Measurements from ENCODE around the gene ZIC4.
A peak's percentile ranks its signal among the peaks of the same experiment; 100 is the strongest.

ZIC4 gene

GRCh38 chr3:147423798-147424580 is 17.6 kb upstream of the ZIC4 start:
- H3K36me3 ChIP-seq (ENCODE audit: control insufficient read depth, insufficient read depth, low read length) = no peaks in the 10 kb centered on the region
- peaks cover 36% of the 10 kb centered on the region for H3K4me1 ChIP-seq (ENCODE audit: control insufficient read depth, insufficient read depth, low read length)
- no peaks in the 10 kb centered on the region for H3K9me3 ChIP-seq (ENCODE audit: control insufficient read depth, insufficient read depth, low read length)
- H3K27me3 ChIP-seq (ENCODE audit: control insufficient read depth, insufficient read depth, low read length) = peaks cover 95% of the 10 kb centered on the region
- no peak overlapping the region for H3K27ac ChIP-seq (ENCODE audit: low read depth, low read length)
- H3K4me3 ChIP-seq (ENCODE audit: low read depth, low read length) = peak overlapping the region; percentile 48
- H3K9ac ChIP-seq (ENCODE audit: low read depth, low read length) = no peak overlapping the region

- Histone ChIP-seq H3K9me3 (ENCODE audit: control insufficient read depth, insufficient read depth, low read length) (no peaks in the 10 kb centered on the region), H3K4me3 (ENCODE audit: low read depth, low read length) (peak overlapping the region; percentile 35; the same call in 1 of the 2 replicates), H3K36me3 (ENCODE audit: control insufficient read depth, insufficient read depth, low read length) (no peaks in the 10 kb centered on the region), H3K4me1 (ENCODE audit: control insufficient read depth, insufficient read depth, low read length) (peaks cover 41% of the 10 kb centered on the region), H3K27me3 (ENCODE audit: control insufficient read depth, insufficient read depth, low read length) (peaks cover 99% of the 10 kb centered on the region), H3K27ac (ENCODE audit: low read depth, low read length) (no peak overlapping the region), H3K9ac (ENCODE audit: low read depth, low read length) (no peak overlapping the region)
Observed at GRCh38 chr3:147423537-147423797, 17.1 kb upstream of the ZIC4 start.

- H3K36me3 ChIP-seq (ENCODE audit: control insufficient read depth, insufficient read depth, low read length) = no peaks in the 10 kb centered on the region
- H3K4me3 ChIP-seq (ENCODE audit: low read depth, low read length) = peak overlapping the region; percentile 35
- no peak overlapping the region for H3K27ac ChIP-seq (ENCODE audit: low read depth, low read length)
- H3K9me3 ChIP-seq (ENCODE audit: control insufficient read depth, insufficient read depth, low read length) = no peaks in the 10 kb centered on the region
- H3K9ac ChIP-seq (ENCODE audit: low read depth, low read length) = no peak overlapping the region
- peaks cover 100% of the 10 kb centered on the region for H3K27me3 ChIP-seq (ENCODE audit: control insufficient read depth, insufficient read depth, low read length)
- peaks cover 43% of the 10 kb centered on the region for H3K4me1 ChIP-seq (ENCODE audit: control insufficient read depth, insufficient read depth, low read length)
Observed at GRCh38 chr3:147422601-147423536, 16.5 kb upstream of the ZIC4 start.

DNA sequence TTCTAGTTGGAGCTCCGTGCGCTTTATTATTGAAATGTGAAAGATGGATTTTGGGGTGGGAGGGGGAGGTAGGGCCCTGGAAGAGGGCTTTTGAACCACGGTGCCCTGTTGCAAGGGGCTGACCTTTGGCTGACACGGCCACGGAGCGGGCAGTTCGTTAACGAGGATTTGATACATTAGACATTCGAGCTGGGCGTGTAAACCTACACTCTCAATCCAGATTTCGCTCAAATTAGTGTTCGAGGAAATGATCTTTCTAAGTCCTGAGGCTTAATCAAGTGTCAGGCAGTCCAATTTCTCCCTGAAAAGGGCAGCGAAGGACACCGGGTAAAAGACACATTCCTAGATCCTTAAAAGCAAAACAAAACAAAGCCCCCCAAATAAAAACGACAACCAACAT is 15.9 kb upstream of the ZIC4 start:
- Histone ChIP-seq H3K27me3 (ENCODE audit: control insufficient read depth, insufficient read depth, low read length) (peaks cover 100% of the 10 kb centered on the region), H3K9ac (ENCODE audit: low read depth, low read length) (no peak overlapping the region), H3K9me3 (ENCODE audit: control insufficient read depth, insufficient read depth, low read length) (no peaks in the 10 kb centered on the region), H3K4me1 (ENCODE audit: control insufficient read depth, insufficient read depth, low read length) (peaks cover 48% of the 10 kb centered on the region), H3K36me3 (ENCODE audit: control insufficient read depth, insufficient read depth, low read length) (no peaks in the 10 kb centered on the region), H3K27ac (ENCODE audit: low read depth, low read length) (no peak overlapping the region), H3K4me3 (ENCODE audit: low read depth, low read length) (no peak overlapping the region)

GRCh38 chr3:147421184-147421912 is 15.0 kb upstream of the ZIC4 start:
- Histone ChIP-seq H3K36me3 (ENCODE audit: control insufficient read depth, insufficient read depth, low read length) (no peaks in the 10 kb centered on the region), H3K27me3 (ENCODE audit: control insufficient read depth, insufficient read depth, low read length) (peaks cover 100% of the 10 kb centered on the region), H3K9ac (ENCODE audit: low read depth, low read length) (no peak overlapping the region), H3K4me1 (ENCODE audit: control insufficient read depth, insufficient read depth, low read length) (peaks cover 56% of the 10 kb centered on the region), H3K4me3 (ENCODE audit: low read depth, low read length) (peak overlapping the region; percentile 59), H3K27ac (ENCODE audit: low read depth, low read length) (no peak overlapping the region), H3K9me3 (ENCODE audit: control insufficient read depth, insufficient read depth, low read length) (no peaks in the 10 kb centered on the region)

- Histone ChIP-seq H3K27me3 (ENCODE audit: control insufficient read depth, insufficient read depth, low read length) (peaks cover 100% of the 10 kb centered on the region), H3K9me3 (ENCODE audit: control insufficient read depth, insufficient read depth, low read length) (no peaks in the 10 kb centered on the region), H3K4me3 (ENCODE audit: low read depth, low read length) (peak overlapping the region; percentile 59), H3K4me1 (ENCODE audit: control insufficient read depth, insufficient read depth, low read length) (peaks cover 63% of the 10 kb centered on the region), H3K27ac (ENCODE audit: low read depth, low read length) (no peak overlapping the region), H3K9ac (ENCODE audit: low read depth, low read length) (no peak overlapping the region), H3K36me3 (ENCODE audit: control insufficient read depth, insufficient read depth, low read length) (no peaks in the 10 kb centered on the region)
Observed at GRCh38 chr3:147420353-147421183, 14.2 kb upstream of the ZIC4 start.

DNA sequence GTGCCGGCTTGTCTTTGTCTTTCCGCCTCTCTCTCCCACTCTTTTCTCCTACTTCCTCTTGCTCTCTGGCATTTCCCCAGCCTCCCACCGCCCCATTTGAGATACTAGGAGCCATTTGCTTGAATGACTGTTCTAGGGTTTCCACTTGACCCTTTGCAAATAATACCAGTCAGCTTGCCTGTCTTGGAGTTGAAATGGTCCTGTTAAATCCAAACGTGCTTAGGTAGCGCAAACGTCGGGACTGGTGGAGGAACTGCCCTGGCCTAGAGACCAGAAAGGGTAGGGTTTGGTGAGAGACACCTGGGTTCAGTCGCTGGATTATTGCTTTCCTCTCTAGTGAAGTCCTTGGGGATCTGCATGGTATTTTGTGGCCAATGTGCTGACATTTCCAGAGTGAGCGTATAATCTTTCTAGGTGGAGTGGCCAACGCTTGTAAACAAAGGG is 13.5 kb upstream of the ZIC4 start:
- no peak overlapping the region for H3K9ac ChIP-seq (ENCODE audit: low read depth, low read length)
- H3K27me3 ChIP-seq (ENCODE audit: control insufficient read depth, insufficient read depth, low read length) = peaks cover 100% of the 10 kb centered on the region
- H3K4me1 ChIP-seq (ENCODE audit: control insufficient read depth, insufficient read depth, low read length) = peaks cover 65% of the 10 kb centered on the region
- H3K4me3 ChIP-seq (ENCODE audit: low read depth, low read length) = peak overlapping the region; percentile 73; the same call in 1 of the 2 replicates
- no peaks in the 10 kb centered on the region for H3K36me3 ChIP-seq (ENCODE audit: control insufficient read depth, insufficient read depth, low read length)
- no peaks in the 10 kb centered on the region for H3K9me3 ChIP-seq (ENCODE audit: control insufficient read depth, insufficient read depth, low read length)
- H3K27ac ChIP-seq (ENCODE audit: low read depth, low read length) = no peak overlapping the region

DNA sequence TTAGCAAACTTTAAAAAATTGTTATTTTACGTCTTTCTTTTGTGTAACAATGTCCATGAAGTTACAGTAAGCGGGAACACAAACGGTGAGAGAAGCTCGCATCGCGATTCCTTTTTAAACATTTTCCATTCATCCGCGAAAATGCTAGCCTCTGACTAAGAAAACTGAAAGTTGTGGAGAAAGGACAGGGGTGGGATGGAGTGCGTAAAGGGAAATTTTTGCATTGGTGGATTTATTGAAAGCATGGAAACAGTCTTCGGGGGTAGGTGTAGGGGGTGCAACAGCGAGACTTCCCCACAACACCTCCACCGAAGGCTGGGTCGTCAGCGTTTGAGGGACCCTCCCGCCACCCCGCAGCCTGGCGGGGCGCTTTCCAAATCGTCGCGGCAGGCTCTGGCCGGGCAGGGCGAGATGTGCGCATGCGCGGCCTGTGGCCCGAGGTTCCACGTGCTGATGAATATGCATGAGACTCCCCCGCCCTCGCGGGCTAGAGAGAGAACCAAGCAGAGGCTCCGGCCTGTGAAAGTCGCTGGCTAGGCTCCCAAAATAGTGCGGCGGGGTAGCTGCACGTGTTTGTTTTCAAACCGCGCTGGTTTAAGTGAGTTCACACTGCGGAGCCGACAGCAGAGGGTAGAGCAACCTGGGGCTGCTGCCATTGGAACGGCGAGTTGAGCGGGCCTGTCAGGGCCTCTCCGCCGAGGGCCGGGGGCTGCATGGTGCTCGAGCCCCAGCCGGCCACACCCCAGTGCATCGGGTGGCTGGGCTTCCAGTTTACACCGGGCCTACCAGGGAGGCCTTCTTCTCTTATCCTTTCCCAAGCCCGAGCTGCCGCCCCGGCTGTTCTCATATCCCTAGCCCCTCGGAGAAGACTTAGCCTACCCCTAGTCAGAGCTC is 12.7 kb upstream of the ZIC4 start:
- Histone ChIP-seq H3K4me1 (ENCODE audit: control insufficient read depth, insufficient read depth, low read length) (peaks cover 70% of the 10 kb centered on the region), H3K27me3 (ENCODE audit: control insufficient read depth, insufficient read depth, low read length) (peaks cover 100% of the 10 kb centered on the region), H3K27ac (ENCODE audit: low read depth, low read length) (peak overlapping the region; percentile 10), H3K4me3 (ENCODE audit: low read depth, low read length) (peak overlapping the region; percentile 73), H3K9ac (ENCODE audit: low read depth, low read length) (no peak overlapping the region), H3K9me3 (ENCODE audit: control insufficient read depth, insufficient read depth, low read length) (no peaks in the 10 kb centered on the region), H3K36me3 (ENCODE audit: control insufficient read depth, insufficient read depth, low read length) (no peaks in the 10 kb centered on the region)

DNA sequence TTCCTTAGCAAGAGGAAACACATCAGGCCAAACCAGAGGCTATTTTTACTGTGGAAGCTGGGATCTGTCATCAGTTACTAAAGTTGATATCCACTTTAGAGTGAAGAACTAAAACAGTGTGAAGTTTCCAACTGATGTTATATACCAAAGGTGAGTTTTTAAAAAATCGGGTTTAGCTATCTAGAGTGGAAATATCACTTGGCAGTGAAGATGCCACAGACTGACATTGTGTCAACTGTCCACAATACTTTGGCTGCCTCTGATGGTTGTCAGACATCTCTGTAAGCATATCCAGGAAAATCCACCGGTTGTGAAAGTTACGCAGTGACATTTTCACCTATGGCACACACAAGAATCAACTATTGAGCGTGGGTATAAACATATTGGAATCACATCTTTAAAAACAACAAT is 12.0 kb upstream of the ZIC4 start:
- Histone ChIP-seq H3K9ac (ENCODE audit: low read depth, low read length) (no peak overlapping the region), H3K4me1 (ENCODE audit: control insufficient read depth, insufficient read depth, low read length) (peaks cover 70% of the 10 kb centered on the region), H3K27ac (ENCODE audit: low read depth, low read length) (no peak overlapping the region), H3K36me3 (ENCODE audit: control insufficient read depth, insufficient read depth, low read length) (no peaks in the 10 kb centered on the region), H3K4me3 (ENCODE audit: low read depth, low read length) (peak overlapping the region; percentile 73), H3K27me3 (ENCODE audit: control insufficient read depth, insufficient read depth, low read length) (peaks cover 100% of the 10 kb centered on the region), H3K9me3 (ENCODE audit: control insufficient read depth, insufficient read depth, low read length) (no peaks in the 10 kb centered on the region)
